Lung (tissue), 12 donors: ENCODE measurements around the gene ATG5. TPM values are rescaled to one million over a fixed set of nuclear protein-coding genes. Genes with fewer than 3 reads are reported as not detected.

ENCODE experiments used
- ATAC-seq: fragments of 200-7000 bp; cut with Tn5 transposase; one replicate; pipeline ENCODE4 v1.9.1; 2020; ENCODE audit warnings: moderate number of reproducible peaks; ENCODE audit not compliant: insufficient read depth, low FRiP score
- DNase-seq, 3 donors: peaks; one replicate each; pipeline ENCODE4 v3.0.0-alpha.2; 2013 to 2017
- H3K27ac ChIP-seq, 2 donors: one replicate each; pipeline ENCODE4 v1.5.1; 2013; ENCODE audit warnings: mild to moderate bottlenecking in 2 of 2, moderate library complexity in 2 of 2, control low read depth in 1 of 2, inconsistent platforms in 1 of 2, low read depth in 1 of 2, low read length in 1 of 2
- H3K27me3 ChIP-seq, 3 donors: one replicate each; pipeline ENCODE4 v1.5.1; 2013; ENCODE audit warnings: low read length in 2 of 3; ENCODE audit not compliant: control insufficient read depth in 3 of 3, insufficient read depth in 3 of 3
- H3K36me3 ChIP-seq, 4 donors: one replicate each; pipeline ENCODE4 v1.5.1; 2013; ENCODE audit warnings: low read length in 4 of 4, mild to moderate bottlenecking in 1 of 4, moderate library complexity in 1 of 4; ENCODE audit not compliant: control insufficient read depth in 4 of 4, insufficient read depth in 4 of 4
- H3K4me1 ChIP-seq, 5 donors: one replicate each; pipeline ENCODE4 v1.5.1; 2013; ENCODE audit warnings: low read length in 5 of 5, mild to moderate bottlenecking in 2 of 5, moderate library complexity in 1 of 5; ENCODE audit not compliant: control insufficient read depth in 5 of 5, insufficient read depth in 5 of 5
- H3K4me3 ChIP-seq: one replicate; pipeline ENCODE4 v1.5.1; 2013; ENCODE audit warnings: mild to moderate bottlenecking, control low read depth, moderate library complexity
- H3K9ac ChIP-seq, 2 donors: one replicate each; pipeline ENCODE4 v1.5.1; 2013; ENCODE audit warnings: low read length in 2 of 2, control low read depth in 1 of 2; ENCODE audit not compliant: insufficient read depth in 1 of 2
- H3K9me3 ChIP-seq, 4 donors: one replicate each; pipeline ENCODE4 v1.5.1; 2013; ENCODE audit warnings: low read length in 3 of 4, mild to moderate bottlenecking in 1 of 4, moderate library complexity in 1 of 4; ENCODE audit not compliant: control insufficient read depth in 4 of 4, insufficient read depth in 3 of 4
- WGBS, 2 donors: extraction: QIAGEN DNeasy Blood & Tissue Kit; methylation state at CpG; one replicate each; pipeline ENCODE4 v1.1.7; 2013; 5-methylcytosine and 5-hydroxymethylcytosine counted together
- polyA plus RNA-seq, 2 donors: library from polyadenylated mRNA; stranded (reverse); fragments of 200-250 nt; gene quantifications; one replicate each; pipeline ENCODE4 v1.2.1, GENCODE V29; 2013
- total RNA-seq, 2 donors: library from RNA; depleted of rRNA in 1 of 2; stranded (reverse); fragments of >200 nt in 1 of 2; gene quantifications; one replicate each; pipeline ENCODE4 v1.2.1, GENCODE V29; 2014 to 2021
- TF ChIP-seq, protein P1 (sequence below): IDR thresholded peaks from 2 replicates; pipeline ENCODE4 v1.5.1; 2012; ENCODE audit warnings: mild to moderate bottlenecking; ENCODE audit errors: control extremely low read depth, extremely low read depth
- donor health status: control.
- donor health status: control.
- donor health status: Bipolar disorder and iron deficiency.
- donor health status: healthy.
- donor health status: DM: yes; HTN: yes; CAD: no.

Gene ATG5
- total and polyA plus RNA-seq, 4 donors = 15.0 to 54.2 (median 22.3) TPM

DNA sequence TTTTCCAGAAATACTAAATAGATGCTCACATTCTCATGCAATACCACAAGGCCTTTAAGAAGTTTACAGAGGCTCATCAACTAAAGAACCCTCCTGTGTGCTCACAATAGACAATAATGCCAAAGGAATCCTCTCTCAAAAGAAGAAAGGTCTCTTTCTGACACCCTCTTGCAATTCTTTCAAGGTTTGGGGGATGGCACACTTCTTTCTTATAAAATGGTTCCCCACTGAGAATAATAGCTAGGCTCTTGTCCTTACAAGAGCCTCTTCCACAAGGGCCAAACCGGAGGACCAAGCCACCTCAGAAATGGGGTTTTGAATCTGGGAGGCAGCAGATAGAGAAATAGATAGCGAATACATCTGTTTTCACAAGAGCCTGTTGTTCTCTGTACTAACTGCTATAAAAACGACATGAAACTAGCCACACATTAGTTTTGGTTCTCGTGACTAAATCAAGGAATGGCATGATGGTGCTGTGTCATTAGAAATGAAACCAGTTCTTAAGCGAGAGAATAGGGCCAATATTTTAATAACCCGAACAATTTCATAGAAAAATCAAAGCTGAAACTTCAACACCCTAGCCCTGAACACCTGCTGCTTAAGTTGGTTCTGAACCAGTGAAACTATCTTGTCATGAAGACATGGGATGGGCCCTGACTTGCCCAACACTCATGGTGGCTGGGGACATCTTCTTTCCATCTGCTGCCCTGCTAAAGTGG lies 158.3 kb downstream of the ATG5 start:
- H3K4me1 ChIP-seq = peaks cover 0 to 14% (median 5%) of the 10 kb centered on the region in 5 donors
- DNase-seq (no peak), ATAC-seq (no peak)
- H3K4me3 ChIP-seq = no peak overlapping the region
- no peaks in the 10 kb centered on the region for H3K36me3 ChIP-seq
- H3K9me3 ChIP-seq = no peaks in the 10 kb centered on the region
- TF ChIP-seq, protein P1, sequence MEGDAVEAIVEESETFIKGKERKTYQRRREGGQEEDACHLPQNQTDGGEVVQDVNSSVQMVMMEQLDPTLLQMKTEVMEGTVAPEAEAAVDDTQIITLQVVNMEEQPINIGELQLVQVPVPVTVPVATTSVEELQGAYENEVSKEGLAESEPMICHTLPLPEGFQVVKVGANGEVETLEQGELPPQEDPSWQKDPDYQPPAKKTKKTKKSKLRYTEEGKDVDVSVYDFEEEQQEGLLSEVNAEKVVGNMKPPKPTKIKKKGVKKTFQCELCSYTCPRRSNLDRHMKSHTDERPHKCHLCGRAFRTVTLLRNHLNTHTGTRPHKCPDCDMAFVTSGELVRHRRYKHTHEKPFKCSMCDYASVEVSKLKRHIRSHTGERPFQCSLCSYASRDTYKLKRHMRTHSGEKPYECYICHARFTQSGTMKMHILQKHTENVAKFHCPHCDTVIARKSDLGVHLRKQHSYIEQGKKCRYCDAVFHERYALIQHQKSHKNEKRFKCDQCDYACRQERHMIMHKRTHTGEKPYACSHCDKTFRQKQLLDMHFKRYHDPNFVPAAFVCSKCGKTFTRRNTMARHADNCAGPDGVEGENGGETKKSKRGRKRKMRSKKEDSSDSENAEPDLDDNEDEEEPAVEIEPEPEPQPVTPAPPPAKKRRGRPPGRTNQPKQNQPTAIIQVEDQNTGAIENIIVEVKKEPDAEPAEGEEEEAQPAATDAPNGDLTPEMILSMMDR = no peak
- no peak overlapping the region for H3K9ac ChIP-seq
- H3K27me3 ChIP-seq = no peaks in the 10 kb centered on the region
- WGBS, 2 donors = 89 to 92% methylated on average over 6 of the region's 6 CpGs
- H3K27ac ChIP-seq = no peak overlapping the region

GRCh38 chr6:106165885-106166485 lies 159.6 kb downstream of the ATG5 start:
- no peak overlapping the region for H3K9ac ChIP-seq
- no peaks in the 10 kb centered on the region for H3K27me3 ChIP-seq
- 97 to 98% methylated on average over 3 of the region's 3 CpGs for WGBS, 2 donors
- DNase-seq = no peak
- TF ChIP-seq, protein P1 = no peak
- no peak for ATAC-seq
- no peak overlapping the region for H3K4me3 ChIP-seq
- H3K36me3 ChIP-seq = no peaks in the 10 kb centered on the region
- H3K9me3 ChIP-seq = no peaks in the 10 kb centered on the region
- H3K4me1 ChIP-seq = peaks cover 0 to 14% (median 5%) of the 10 kb centered on the region in 5 donors
- H3K27ac ChIP-seq = no peak overlapping the region

- no peak overlapping the region for H3K9ac ChIP-seq
- H3K4me3 ChIP-seq = no peak overlapping the region
- ATAC-seq (peak; percentile 66), DNase-seq (peak in 2 of 3 donors; percentile 65 to 80)
- WGBS, 2 donors = 45 to 55% methylated on average over 17 of the region's 17 CpGs
- H3K4me1 ChIP-seq = peaks cover 0 to 14% (median 5%) of the 10 kb centered on the region in 5 donors
- H3K27me3 ChIP-seq = no peaks in the 10 kb centered on the region
- H3K36me3 ChIP-seq = no peaks in the 10 kb centered on the region
- H3K9me3 ChIP-seq = no peaks in the 10 kb centered on the region
- TF ChIP-seq, protein P1 = no peak
- peak overlapping the region in 1 of 2 donors; percentile 71 for H3K27ac ChIP-seq
Measured at GRCh38 chr6:106163966-106164877, 161.3 kb downstream of the ATG5 start.
